HG03045 (cell line): Measurements from ENCODE around the gene MED16.

Experiments
- ATAC-seq: cut with Tn5 transposase; IDR thresholded peaks from one replicate; pipeline ENCODE4 v1.9.1; 2021; ENCODE audit warnings: mild to moderate bottlenecking, moderate library complexity; ENCODE audit not compliant: unreplicated experiment

The MED16 gene

GRCh38 chr19:912181-913079, 19.4 kb upstream of the MED16 start:
- ATAC-seq, result no peak

DNA sequence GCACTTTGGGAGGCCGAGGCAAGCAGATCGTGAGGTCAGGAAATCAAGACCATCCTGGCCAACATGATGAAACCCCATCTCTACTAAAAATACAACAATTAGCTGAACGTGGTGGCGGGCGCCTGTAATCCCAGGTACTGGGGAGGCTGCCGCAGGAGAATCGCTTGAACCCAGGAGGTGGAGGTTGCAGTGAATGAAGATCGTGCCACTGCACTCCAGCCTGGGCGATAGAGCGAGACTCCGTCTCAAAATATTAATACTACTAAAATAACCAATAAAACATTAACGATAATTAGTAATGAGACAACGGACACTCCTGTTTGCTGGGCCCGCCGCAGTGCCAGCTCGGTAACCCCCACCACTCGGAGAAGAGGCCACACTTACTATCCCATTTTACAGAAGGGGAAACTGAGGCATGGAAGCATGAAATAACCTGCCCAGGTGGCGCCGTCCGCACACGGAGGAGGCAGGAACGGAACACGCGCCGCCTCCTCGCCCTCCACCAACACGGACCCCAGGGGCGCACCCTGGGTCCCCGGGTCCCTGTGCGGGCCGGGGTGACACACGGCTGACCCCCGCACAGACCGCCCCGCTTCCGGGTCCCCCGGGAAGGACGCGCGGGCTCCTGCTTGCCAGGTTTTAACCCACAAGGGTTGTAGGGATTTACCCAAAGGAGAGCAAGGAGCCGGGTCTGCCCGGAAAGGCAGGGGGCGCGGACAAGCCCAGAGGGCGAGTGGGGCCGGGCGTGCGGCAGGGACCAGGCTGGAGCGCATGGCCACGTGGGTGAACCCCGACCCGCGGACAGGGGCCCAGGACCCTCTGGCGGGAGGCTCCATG, 18.4 kb upstream of the MED16 start:
- no peak for ATAC-seq

- no peak for ATAC-seq
Measured at GRCh38 chr19:907183-907853, 14.3 kb upstream of the MED16 start.

DNA sequence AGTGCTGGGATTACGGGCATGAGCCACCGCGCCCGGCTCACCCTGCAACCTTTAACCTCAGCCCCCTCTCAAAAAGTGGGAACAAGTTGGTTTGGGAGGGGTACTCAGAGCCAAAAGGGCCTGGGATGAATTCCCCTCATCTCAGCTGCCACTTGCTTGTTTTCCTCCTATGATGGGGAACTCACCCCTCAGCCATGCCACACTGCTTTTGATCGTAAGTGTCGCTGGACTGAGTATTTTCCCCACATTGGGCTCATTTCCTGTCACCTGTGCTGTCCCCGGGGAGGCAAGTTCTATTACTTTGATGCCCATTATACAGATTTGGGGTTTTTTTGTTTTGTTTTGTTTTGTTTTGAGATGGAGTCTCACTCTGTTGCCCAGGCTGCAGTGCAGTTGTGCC, 13.5 kb upstream of the MED16 start:
- no peak for ATAC-seq

DNA sequence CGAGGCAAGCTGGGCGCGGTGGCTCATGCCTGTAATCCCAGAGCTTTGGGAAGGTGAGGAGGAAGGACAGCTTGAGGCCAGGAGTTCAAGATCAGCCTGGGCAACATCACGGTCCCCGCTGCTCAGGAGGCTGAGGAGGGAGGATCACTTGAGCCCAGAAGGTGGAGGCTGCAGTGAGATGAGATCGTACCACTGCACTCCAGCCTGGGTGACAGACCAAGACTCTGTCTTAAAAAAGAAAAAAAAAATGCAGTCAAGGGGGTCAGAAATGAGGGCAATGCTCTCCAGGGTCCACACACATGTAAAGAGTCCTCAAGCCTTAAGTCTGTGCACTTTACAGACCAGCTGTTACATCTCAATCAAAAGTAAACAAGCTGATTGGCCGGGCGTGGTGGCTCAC, 11.6 kb upstream of the MED16 start:
- ATAC-seq, result no peak

GRCh38 chr19:903266-903797, 10.3 kb upstream of the MED16 start:
- ATAC-seq, result no peak

GRCh38 chr19:902446-903226, 9.6 kb upstream of the MED16 start:
- no peak for ATAC-seq

DNA sequence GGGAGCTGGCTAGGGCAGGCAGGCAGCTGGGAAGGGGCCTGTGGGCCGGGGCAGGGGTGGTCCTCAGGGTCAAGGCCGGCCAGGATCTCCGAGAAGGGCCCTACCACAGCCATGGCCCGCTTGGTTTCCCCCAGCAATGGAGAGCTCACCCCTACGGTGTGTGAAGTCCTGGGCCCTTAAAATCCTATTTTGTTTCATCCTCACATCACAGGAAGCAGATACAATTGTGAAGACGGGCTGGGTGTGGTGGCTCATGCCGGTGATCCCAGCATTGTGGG, 9.0 kb upstream of the MED16 start:
- no peak for ATAC-seq

DNA sequence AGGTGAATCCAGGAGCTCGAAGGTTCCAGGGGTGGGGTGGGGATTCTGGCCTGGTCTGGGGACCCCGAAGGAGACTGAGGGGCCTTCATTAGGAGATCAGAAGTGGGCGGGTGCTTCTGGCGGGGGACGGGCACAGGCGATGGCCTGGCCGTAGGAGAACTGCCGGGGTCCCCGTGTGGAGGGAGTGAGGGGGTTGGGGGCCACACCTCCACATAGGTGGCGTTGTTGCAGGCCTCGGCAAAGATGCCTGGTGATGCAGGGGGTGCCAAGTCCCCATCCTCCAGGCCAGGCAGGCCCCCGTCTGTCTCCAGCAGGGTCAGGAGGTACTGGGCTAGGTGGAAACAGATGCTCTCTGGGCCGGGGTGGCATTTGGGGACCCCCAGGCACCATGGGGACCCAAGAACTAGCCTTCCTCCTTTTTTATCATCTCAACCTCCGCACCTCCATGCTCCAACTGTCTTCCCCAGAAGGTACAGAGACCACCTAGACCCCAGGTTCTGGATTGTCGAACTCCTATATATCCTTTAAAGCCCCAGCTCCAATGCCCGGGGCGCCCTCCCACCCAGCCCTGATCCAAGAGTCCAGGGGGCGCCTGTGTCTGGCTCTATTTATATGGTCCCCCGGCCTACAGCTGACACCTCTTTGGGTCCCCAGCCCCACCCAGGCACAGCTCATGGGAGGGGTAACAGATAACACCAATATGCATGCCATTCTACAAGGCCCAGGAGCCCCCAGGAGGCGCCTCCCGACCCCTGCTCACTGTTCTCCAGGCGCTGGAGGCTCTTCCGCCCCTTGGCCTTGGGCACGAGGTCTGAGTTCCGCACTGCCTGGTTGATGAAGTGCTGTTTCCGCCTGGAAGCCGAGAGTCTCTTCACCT, 8.5 kb upstream of the MED16 start:
- no peak for ATAC-seq

DNA sequence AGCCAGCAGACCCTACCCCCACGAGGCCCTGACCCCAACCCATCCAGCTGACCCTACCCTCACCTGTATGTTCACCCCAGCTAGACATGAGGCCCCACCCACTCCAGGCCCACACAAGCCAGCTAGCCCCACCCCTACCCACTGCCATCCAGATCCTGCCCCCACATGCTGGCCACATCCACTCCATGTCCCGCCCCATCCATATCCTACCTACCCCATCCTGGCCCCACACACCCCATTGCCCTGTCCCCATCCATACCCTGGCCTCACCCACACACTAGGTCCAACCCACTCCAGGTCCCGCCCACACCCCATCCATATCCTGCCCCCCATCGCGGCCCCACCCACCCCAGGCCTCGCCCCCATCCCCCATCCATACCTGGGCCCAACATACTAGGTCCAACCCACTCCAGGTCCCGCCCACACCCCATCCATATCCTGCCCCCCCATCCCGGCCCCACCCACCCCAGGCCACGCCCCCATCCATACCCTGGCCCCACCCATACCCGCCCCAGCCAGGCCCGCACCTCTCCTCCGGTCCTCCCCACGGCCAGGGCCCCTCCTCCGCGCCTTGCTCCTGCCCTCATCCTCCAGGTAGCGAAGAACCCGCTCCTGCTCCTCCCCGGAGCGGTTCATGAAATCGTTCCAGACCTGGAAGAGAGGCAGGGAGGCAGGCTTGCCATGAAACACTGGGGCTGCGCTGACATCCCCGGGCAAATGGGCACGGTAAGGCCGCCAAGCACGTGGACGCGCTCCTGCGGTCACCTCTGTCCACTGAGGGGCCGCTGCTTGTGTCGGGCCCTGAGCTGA, 7.5 kb upstream of the MED16 start:
- no peak for ATAC-seq

- ATAC-seq, result no peak
Measured at GRCh38 chr19:900043-900301, 7.0 kb upstream of the MED16 start.

- ATAC-seq, result no peak
Measured at GRCh38 chr19:899336-900042, 6.5 kb upstream of the MED16 start.

DNA sequence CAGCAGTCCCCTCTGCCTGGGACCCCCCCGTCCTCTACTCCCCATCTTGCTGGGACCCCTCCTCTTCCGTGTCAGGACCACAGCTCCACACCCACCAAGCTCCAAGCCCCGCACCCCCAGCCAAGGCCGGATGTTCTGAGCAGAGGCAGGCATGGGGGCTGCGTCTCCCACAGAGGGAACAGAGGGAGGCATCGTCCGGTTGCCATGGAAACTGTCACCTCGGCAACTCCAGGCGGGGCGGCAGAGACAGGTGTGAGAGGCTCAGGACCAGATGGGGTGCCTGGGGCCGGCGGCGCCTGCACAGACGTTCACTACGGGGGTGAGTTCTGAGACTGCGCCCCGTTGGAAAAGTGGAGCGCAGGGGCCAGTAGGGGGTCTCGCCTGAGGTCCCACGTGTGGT, 5.7 kb upstream of the MED16 start:
- no peak for ATAC-seq

DNA sequence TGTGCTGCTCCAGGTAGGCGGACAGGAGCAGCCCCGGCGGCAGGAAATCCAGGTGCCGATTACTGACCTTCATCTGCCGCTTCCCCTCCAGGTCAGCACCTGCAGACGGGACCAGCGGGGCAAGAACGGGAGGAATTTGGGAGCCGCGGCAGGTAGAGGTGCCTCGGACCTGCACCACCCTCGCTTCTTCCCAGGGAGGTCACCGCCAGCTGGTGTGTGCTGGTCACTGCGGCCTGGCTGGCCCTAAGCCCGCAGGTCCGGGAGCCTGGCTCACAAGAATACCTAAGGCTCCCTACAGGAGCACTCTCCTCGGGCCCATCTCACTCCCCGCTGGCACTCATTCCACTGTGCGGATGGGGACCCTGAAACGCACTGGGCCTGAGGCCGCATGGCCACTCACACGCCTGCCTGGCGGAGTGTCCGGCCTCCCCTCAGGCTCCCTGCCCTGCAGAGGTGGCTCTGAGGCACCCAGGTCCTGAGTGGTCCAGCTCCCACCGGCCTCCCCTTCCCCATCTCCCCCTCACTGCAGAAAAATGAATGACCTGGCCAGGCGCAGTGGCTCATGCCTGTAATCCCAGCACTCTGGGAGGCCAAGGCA, 4.6 kb upstream of the MED16 start:
- ATAC-seq, result no peak

DNA sequence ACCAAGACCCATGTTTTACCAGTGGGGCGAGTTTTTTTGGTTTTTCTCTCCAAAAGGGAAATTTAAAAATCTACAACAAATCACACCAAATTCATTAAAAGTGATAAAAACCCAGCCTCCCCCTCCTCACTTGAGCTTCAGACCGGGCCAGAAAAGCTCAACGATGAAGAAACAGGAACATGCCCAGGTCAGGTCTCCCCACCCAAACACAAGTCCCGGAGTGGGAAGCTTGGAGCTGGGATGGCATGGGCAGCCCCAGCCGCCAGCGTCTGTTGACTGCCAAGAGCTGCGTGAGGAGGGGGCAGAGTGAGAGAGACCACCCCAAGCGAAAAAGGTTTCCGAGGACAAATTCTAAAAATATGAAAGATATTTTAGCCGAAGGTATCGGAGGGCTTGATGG, 4.0 kb upstream of the MED16 start:
- ATAC-seq, result no peak

DNA sequence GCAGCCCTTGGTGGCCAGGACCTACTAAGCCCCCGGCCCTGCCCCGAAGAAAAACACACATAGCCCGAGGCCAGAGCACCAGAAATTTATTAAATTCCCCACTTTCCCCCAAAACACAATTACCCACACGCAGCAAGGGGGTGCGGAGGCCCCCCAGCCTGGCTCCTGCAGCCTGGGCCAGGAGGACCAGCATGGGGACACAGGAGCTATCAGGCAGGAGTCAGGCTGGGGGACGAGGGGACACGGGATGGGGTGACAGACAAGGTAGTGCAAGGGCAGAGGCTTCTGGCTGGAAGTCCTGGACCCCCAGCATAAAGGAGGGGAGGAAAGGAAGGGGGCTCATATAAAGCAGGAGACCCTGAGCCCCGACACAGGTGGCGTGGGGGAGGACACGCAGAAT, 3.4 kb upstream of the MED16 start:
- ATAC-seq, result no peak

DNA sequence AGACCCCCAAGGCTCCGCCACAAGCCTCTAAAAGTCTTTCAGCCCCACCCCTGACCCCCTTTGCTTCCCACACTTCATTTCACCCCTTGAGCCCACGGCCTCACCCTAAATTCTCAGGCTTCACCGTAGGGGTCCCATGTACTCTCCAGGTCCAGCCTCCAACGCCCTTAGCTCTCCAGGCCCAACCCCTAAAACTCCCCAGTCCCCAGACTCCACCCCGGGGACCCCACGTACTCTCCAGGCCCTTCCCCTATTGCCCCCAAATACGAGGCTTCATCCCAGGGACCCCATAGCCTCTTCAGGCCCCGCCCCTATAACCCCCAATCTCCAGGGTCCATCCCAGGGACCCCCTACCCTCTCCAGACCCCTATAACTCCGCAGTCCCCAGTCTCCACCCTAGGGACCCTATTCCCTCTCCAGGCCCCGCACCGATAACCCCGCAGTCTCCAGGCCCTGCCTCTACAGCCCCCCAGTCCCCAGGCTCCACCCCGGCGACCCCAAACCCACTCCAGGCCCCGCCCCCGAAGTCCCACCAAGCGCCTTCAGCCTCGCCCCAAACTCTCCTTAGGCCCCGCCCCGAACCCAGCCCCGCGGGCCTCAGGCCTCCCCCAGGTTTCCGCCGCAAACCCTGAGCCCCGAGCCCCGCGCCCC, 619 bp downstream of the MED16 start:
- ATAC-seq, result no peak
